GM12874 (cell line): ENCODE measurements around the gene TBC1D26.

Experiments used
- TF ChIP-seq, protein P1 (sequence below): IDR thresholded peaks from 2 replicates; pipeline ENCODE4 v1.5.1; 2011; ENCODE audit warnings: low read depth, mild to moderate bottlenecking, control low read depth, low read length, moderate library complexity; ENCODE audit not compliant: insufficient read depth

The TBC1D26 gene

DNA sequence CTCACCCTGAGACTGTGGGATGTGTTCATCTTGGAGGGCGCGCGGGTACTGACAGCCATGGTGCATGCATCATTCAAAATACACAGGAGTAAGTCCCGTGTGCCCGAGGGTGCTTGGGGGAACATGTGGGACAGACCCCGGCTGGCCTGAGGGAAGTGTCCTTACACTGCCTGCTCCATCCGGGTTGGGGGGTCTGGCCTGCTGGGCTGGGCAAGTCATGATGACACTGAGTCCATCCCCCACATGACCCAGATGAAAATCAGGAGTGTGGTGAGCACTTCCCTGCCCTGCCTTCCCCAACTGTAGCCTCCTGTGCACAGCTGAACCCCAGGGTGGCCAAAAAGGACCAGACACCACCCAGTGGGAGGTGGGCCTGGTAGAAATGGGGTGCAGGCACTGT is 10.8 kb downstream of the TBC1D26 start:
- TF ChIP-seq, protein P1, sequence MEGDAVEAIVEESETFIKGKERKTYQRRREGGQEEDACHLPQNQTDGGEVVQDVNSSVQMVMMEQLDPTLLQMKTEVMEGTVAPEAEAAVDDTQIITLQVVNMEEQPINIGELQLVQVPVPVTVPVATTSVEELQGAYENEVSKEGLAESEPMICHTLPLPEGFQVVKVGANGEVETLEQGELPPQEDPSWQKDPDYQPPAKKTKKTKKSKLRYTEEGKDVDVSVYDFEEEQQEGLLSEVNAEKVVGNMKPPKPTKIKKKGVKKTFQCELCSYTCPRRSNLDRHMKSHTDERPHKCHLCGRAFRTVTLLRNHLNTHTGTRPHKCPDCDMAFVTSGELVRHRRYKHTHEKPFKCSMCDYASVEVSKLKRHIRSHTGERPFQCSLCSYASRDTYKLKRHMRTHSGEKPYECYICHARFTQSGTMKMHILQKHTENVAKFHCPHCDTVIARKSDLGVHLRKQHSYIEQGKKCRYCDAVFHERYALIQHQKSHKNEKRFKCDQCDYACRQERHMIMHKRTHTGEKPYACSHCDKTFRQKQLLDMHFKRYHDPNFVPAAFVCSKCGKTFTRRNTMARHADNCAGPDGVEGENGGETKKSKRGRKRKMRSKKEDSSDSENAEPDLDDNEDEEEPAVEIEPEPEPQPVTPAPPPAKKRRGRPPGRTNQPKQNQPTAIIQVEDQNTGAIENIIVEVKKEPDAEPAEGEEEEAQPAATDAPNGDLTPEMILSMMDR: no peak

DNA sequence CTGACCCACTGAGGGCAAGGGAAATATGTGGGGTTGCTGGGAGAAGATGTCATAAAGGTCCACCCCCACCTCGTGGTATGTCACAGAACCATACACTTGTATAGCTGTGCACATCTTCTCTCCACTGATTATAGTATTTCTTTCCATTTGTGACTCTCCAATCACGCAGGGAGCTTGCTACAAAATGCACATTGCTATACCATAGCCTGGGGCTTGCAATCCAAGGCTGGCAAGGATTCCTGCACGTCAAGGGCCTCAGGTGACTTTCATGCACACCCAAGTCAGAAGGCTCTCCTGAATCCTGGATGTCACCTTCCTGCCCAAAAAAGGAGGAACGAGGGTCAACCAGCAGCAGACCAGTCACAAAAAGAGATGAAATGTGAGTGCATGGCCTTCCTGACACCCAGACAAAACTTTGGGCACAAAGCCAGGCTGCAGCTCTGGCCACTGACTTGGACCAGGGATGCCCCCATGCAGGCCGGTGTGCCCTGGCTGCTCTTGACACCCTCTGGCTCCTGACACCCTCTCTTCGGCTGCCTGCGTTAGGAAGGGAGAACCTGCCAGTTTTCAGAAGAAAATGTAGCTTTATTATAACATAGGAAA is 12.1 kb downstream of the TBC1D26 start:
- TF ChIP-seq, protein P1: no peak

DNA sequence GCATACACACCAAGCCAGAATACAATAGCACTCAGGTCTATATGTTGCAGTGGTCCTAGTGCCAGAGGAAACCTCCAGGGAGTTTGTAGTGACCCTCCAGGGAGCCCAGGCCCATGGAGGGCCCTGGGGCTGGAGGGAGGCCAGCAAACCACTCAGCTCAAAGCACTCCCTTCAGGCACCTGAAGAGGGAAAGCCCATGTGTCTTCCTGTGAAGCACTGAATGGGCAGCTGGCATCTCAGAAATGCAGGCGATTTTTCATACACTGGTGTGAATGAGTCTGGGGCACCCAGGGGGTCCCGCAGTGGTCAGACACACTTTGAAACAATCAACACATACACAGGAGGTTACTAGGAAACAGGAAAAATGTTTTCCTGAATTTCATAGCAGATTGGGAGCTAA is 12.8 kb downstream of the TBC1D26 start:
- TF ChIP-seq, protein P1: no peak

DNA sequence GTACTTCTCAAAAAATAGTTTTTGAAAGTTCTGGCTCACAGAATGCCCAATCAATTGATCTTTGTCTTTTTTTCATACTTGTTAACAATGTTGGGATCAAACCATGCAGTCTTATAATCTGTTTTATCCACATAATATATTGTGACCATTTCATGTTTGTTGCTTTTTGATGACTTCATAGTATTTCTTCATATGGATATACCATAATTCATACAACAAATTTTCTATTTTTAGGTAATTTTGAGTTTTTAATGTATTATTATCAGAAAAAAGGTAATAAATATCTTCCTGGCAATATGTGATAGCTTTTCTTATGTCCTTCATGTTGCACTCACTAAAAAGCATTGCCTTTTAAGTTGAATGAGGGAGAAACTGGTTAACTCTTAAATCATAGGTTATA is 44.8 kb downstream of the TBC1D26 start:
- TF ChIP-seq, protein P1: no peak

DNA sequence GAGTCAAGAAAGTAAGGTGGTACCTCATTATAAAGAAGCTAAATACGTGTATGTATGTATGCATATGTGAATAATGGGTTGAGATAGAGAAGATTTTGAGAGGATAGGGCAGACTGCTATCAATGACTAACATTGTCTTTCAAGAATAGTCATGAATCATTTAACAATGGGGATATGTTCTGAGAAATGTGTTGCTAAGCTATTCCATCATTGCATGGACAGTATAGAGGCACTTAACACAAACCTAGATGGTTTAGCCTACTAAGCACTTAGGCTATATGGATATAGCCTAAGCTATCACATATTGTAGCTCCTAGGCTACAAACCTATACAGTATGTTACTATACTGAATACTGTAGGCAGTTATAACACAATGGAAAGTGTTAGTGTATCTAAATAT is 45.2 kb downstream of the TBC1D26 start:
- TF ChIP-seq, protein P1: no peak

DNA sequence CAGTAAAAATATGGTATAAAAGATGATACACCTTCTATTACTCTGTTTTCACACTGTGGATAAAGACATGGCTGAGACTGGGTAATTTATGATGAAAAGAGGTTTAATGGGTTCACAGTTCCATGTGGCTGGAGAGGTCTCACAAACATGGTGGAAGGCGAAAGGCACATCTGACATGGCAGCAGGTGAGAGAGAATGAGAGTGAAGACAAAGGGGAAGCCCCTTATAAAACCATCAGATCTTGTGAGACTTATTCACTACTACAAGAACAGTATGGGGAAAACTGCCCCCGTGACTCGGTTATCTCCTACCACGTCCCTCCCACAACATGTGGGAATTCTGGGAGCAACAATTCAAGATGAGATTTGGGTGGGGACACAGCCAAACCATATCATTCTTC is 45.6 kb downstream of the TBC1D26 start:
- TF ChIP-seq, protein P1: no peak

DNA sequence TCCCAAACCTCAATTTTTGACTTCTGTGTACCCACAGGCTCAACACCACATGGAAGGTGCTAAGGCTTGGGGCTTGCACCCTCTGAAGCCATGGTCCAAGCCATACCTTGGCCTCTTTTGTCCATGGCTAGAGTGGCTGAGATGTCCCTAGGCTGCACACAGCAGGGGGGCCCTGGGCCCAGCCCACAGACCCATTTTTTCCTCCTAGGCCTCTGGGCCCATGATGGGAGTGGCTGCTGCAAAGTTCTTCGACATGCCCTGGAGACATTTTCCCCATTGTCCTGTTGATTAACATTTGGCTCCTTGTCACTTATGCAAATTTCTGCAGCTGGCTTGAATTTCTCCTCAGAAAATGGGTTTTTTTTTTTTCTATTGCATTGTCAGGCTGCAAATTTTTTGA is 47.0 kb downstream of the TBC1D26 start:
- TF ChIP-seq, protein P1: no peak
